Measurements from ENCODE around the gene SAMD5.

Gene SAMD5

GRCh38 chr6:147508042-147508865 lies at the start of gene SAMD5:
Gene SAMD5, plus strand, starts transcription at chr6:147508690. Its CDS starts 239 bp downstream, at chr6:147508929.
- DNase-seq (ENCODE audit: low read depth) = peak; percentile 83

- no peak for DNase-seq (ENCODE audit: low read depth)
These were observed 48.7 kb upstream of the SAMD5 start for GRCh38 chr6:147459780-147460179.

- DNase-seq (ENCODE audit: low read depth) = no peak
These were observed 44.8 kb upstream of the SAMD5 start for GRCh38 chr6:147463651-147464050.

- no peak for DNase-seq (ENCODE audit: low read depth)
These were observed 41.1 kb upstream of the SAMD5 start for GRCh38 chr6:147467428-147467827.

- peak; percentile 10 for DNase-seq (ENCODE audit: low read depth)
These were observed 40.6 kb upstream of the SAMD5 start for GRCh38 chr6:147467886-147468285.

GRCh38 chr6:147468634-147469033 lies 39.9 kb upstream of the SAMD5 start:
- DNase-seq (ENCODE audit: low read depth) = no peak

GRCh38 chr6:147479857-147480256 lies 28.6 kb upstream of the SAMD5 start:
- no peak for DNase-seq (ENCODE audit: low read depth)

- no peak for DNase-seq (ENCODE audit: low read depth)
These were observed 21.8 kb upstream of the SAMD5 start for GRCh38 chr6:147486683-147487082.

- DNase-seq (ENCODE audit: low read depth) = no peak
These were observed 11.0 kb upstream of the SAMD5 start for GRCh38 chr6:147497472-147497871.

- no peak for DNase-seq (ENCODE audit: low read depth)
These were observed 4.9 kb upstream of the SAMD5 start for GRCh38 chr6:147503587-147503986.

GRCh38 chr6:147504848-147505247 lies 3.6 kb upstream of the SAMD5 start:
- DNase-seq (ENCODE audit: low read depth) = no peak

- DNase-seq (ENCODE audit: low read depth) = peak; percentile 58
These were observed 1.8 kb upstream of the SAMD5 start for GRCh38 chr6:147506704-147507114.

- peak; percentile 20 for DNase-seq (ENCODE audit: low read depth)
These were observed 1.1 kb upstream of the SAMD5 start for GRCh38 chr6:147507162-147508041.

GRCh38 chr6:147508866-147509608 lies 547 bp downstream of the SAMD5 start:
- DNase-seq (ENCODE audit: low read depth) = no peak

GRCh38 chr6:147509891-147510290 lies 1.4 kb downstream of the SAMD5 start:
- no peak for DNase-seq (ENCODE audit: low read depth)

- no peak for DNase-seq (ENCODE audit: low read depth)
These were observed 2.6 kb downstream of the SAMD5 start for GRCh38 chr6:147510929-147511590.

GRCh38 chr6:147514831-147515230 lies 6.3 kb downstream of the SAMD5 start:
- no peak for DNase-seq (ENCODE audit: low read depth)

- DNase-seq (ENCODE audit: low read depth) = no peak
These were observed 6.8 kb downstream of the SAMD5 start for GRCh38 chr6:147515327-147515726.

GRCh38 chr6:147522597-147522996 lies 14.1 kb downstream of the SAMD5 start:
- no peak for DNase-seq (ENCODE audit: low read depth)

GRCh38 chr6:147525519-147526209 lies 17.2 kb downstream of the SAMD5 start:
- no peak for DNase-seq (ENCODE audit: low read depth)

GRCh38 chr6:147527197-147527596 lies 18.7 kb downstream of the SAMD5 start:
- no peak for DNase-seq (ENCODE audit: low read depth)
